NCI-H510A (cell line): Measurements from ENCODE around the gene ELMO1.

ENCODE experiments used
- DNase-seq: peaks from one replicate; lab custom pipeline; 2025; lab: John Stamatoyannopoulos, UW

The ELMO1 gene

GRCh38 chr7:36945612-36946400 lies 502.9 kb downstream of the ELMO1 start:
- DNase-seq = peak; percentile 88

GRCh38 chr7:36944838-36945237 lies 503.8 kb downstream of the ELMO1 start:
- DNase-seq = no peak

- no peak for DNase-seq
Measured at GRCh38 chr7:36943591-36944435, 504.9 kb downstream of the ELMO1 start.

- no peak for DNase-seq
Measured at GRCh38 chr7:36942955-36943354, 505.7 kb downstream of the ELMO1 start.

GRCh38 chr7:36942541-36942940 lies 506.1 kb downstream of the ELMO1 start:
- no peak for DNase-seq

GRCh38 chr7:36942025-36942424 lies 506.6 kb downstream of the ELMO1 start:
- no peak for DNase-seq

- no peak for DNase-seq
Measured at GRCh38 chr7:36941359-36941758, 507.3 kb downstream of the ELMO1 start.

GRCh38 chr7:36939816-36940215 lies 508.8 kb downstream of the ELMO1 start:
- no peak for DNase-seq

- no peak for DNase-seq
Measured at GRCh38 chr7:36937754-36938563, 510.7 kb downstream of the ELMO1 start.

- DNase-seq = no peak
Measured at GRCh38 chr7:36931892-36932291, 516.8 kb downstream of the ELMO1 start.

- no peak for DNase-seq
Measured at GRCh38 chr7:36929791-36930190, 518.9 kb downstream of the ELMO1 start.

GRCh38 chr7:36928718-36929117 lies 519.9 kb downstream of the ELMO1 start:
- no peak for DNase-seq

GRCh38 chr7:36928311-36928710 lies 520.4 kb downstream of the ELMO1 start:
- DNase-seq = no peak

GRCh38 chr7:36925691-36926090 lies 523.0 kb downstream of the ELMO1 start:
- no peak for DNase-seq

- DNase-seq = no peak
Measured at GRCh38 chr7:36925207-36925606, 523.5 kb downstream of the ELMO1 start.

GRCh38 chr7:36923943-36924436 lies 524.7 kb downstream of the ELMO1 start:
- DNase-seq = no peak

- no peak for DNase-seq
Measured at GRCh38 chr7:36923185-36923584, 525.5 kb downstream of the ELMO1 start.

- DNase-seq = no peak
Measured at GRCh38 chr7:36920433-36920832, 528.2 kb downstream of the ELMO1 start.

- no peak for DNase-seq
Measured at GRCh38 chr7:36919738-36920137, 528.9 kb downstream of the ELMO1 start.

- no peak for DNase-seq
Measured at GRCh38 chr7:36918591-36918990, 530.1 kb downstream of the ELMO1 start.

GRCh38 chr7:36916619-36917018 lies 532.0 kb downstream of the ELMO1 start:
- no peak for DNase-seq

GRCh38 chr7:36916116-36916515 lies 532.5 kb downstream of the ELMO1 start:
- DNase-seq = no peak
